WTC11 (cell line): ENCODE measurements around the gene MAN1A2. TPM values are rescaled to one million over a fixed set of nuclear protein-coding genes. Genes with fewer than 3 reads are reported as not detected.

Experiments
- ATAC-seq: fragments of 200-7000 bp; cut with Tn5 transposase; 2 replicates; pipeline ENCODE4 v1.10.0; 2021; ENCODE audit warnings: mild to moderate bottlenecking, moderate library complexity
- CTCF ChIA-PET: fragments of 300-600 bp; sonication (Branson Sonifier 250); formaldehyde crosslinking; loops from one replicate; lab custom pipeline; 2021; ENCODE audit warnings: antibody characterized with exemption; lab: Charles Lee
- POLR2A ChIA-PET: fragments of 350-600 bp; sonication (Branson Sonifier 250); formaldehyde crosslinking; loops from one replicate; lab custom pipeline; 2021; ENCODE audit warnings: antibody characterized with exemption; lab: Charles Lee
- DNase-seq: peaks from one replicate; pipeline ENCODE4 v3.0.0; 2021; ENCODE audit warnings: low spot score
- H3K27ac Mint-ChIP-seq: 2 replicates; pipeline ENCODE4 v1.8.0; 2021; ENCODE audit warnings: mixed read lengths
- H3K27me3 Mint-ChIP-seq: 2 replicates; pipeline ENCODE4 v1.8.0; 2021; ENCODE audit warnings: low read depth, mild to moderate bottlenecking, moderate library complexity, mixed read lengths
- H3K36me3 Mint-ChIP-seq: 2 replicates; pipeline ENCODE4 v1.8.0; 2021; ENCODE audit warnings: mixed read lengths
- H3K4me1 Mint-ChIP-seq: 2 replicates; pipeline ENCODE4 v1.8.0; 2022; ENCODE audit warnings: mixed read lengths
- H3K4me3 Mint-ChIP-seq: 2 replicates; pipeline ENCODE4 v1.8.0; 2021; ENCODE audit warnings: mild to moderate bottlenecking, moderate library complexity, mixed read lengths
- H3K9me3 Mint-ChIP-seq: 2 replicates; pipeline ENCODE4 v1.8.0; 2021; ENCODE audit warnings: mixed read lengths
- GABPB1 ChIP-seq: sonication (generic); formaldehyde crosslinking; IDR thresholded peaks from 2 replicates; pipeline ENCODE4 v1.8.1; 2023; ENCODE audit warnings: mild to moderate bottlenecking, missing genetic modification reagents
- GTF2I ChIP-seq: fragments of 250-450 bp; sonication (Bioruptor Pico); conservative IDR thresholded peaks from 2 replicates; pipeline ENCODE4 v1.4.0; 2021; ENCODE audit warnings: mild to moderate bottlenecking
- JUN ChIP-seq: sonication (generic); formaldehyde crosslinking; IDR thresholded peaks from 2 replicates; pipeline ENCODE4 v1.8.0; 2023; ENCODE audit warnings: mild to moderate bottlenecking, missing genetic modification reagents
- KAT7 ChIP-seq: sonication (generic); formaldehyde crosslinking; IDR thresholded peaks from 2 replicates; pipeline ENCODE4 v1.8.1; 2023; ENCODE audit warnings: missing genetic modification reagents, mild to moderate bottlenecking, borderline replicate concordance
- NR1H2 ChIP-seq: sonication (generic); formaldehyde crosslinking; IDR thresholded peaks from 2 replicates; pipeline ENCODE4 v1.9.0; 2021; ENCODE audit warnings: mild to moderate bottlenecking, moderate library complexity, missing genetic modification reagents
- USF1 ChIP-seq: sonication (generic); formaldehyde crosslinking; IDR thresholded peaks from 2 replicates; pipeline ENCODE4 v1.8.0; 2022; ENCODE audit warnings: mild to moderate bottlenecking, missing genetic modification reagents
- total RNA-seq: library from RNA; stranded (reverse); gene quantifications from 3 replicates; pipeline ENCODE4 v1.2.3, GENCODE V29; 2021
- TF ChIP-seq, protein P1 (sequence below): fragments of 250-450 bp; sonication (Bioruptor Pico); IDR thresholded peaks from 2 replicates; pipeline ENCODE4 v1.9.0; 2021; ENCODE audit warnings: mild to moderate bottlenecking
- TF ChIP-seq, protein P2 (sequence below): sonication (generic); formaldehyde crosslinking; IDR thresholded peaks from 2 replicates; pipeline ENCODE4 v1.8.0; 2023; ENCODE audit warnings: missing genetic modification reagents
- TF ChIP-seq, protein P3 (sequence below): sonication (generic); formaldehyde crosslinking; IDR thresholded peaks from 2 replicates; pipeline ENCODE4 v1.8.0; 2022; ENCODE audit warnings: mild to moderate bottlenecking, missing genetic modification reagents
- TF ChIP-seq, protein P4 (sequence below): sonication (generic); formaldehyde crosslinking; IDR thresholded peaks from 2 replicates; pipeline ENCODE4 v1.8.1; 2022; ENCODE audit warnings: missing genetic modification reagents, borderline replicate concordance
- TF ChIP-seq, protein P5 (sequence below): sonication (generic); formaldehyde crosslinking; IDR thresholded peaks from 2 replicates; pipeline ENCODE4 v1.8.1; 2022; ENCODE audit warnings: low read depth, missing genetic modification reagents, borderline replicate concordance

The MAN1A2 gene
- total RNA-seq, 1 experiment from 2014 or later, result 16.0 TPM

- H3K9me3 Mint-ChIP-seq, result no peaks in the 10 kb centered on the region
- DNase-seq, result no peak
- no peak overlapping the region for H3K27ac Mint-ChIP-seq
- no peak for ATAC-seq
- ChIA-PET CTCF (interaction anchor here (0.9 kb wide), 1 partner anchor 9 kb away, joined by 4 read pairs; no protein-coding TSS in a partner anchor), POLR2A (no interaction called here)
- no peaks in the 10 kb centered on the region for H3K36me3 Mint-ChIP-seq
- no peaks in the 10 kb centered on the region; the same call in 1 of the 2 replicates for H3K27me3 Mint-ChIP-seq
- H3K4me3 Mint-ChIP-seq, result no peak overlapping the region
- TF ChIP-seq GABPB1 (CRISPR knock-in tag) (peak; percentile 63), KAT7 (CRISPR knock-in tag) (no peak)
- TF ChIP-seq, protein P1, sequence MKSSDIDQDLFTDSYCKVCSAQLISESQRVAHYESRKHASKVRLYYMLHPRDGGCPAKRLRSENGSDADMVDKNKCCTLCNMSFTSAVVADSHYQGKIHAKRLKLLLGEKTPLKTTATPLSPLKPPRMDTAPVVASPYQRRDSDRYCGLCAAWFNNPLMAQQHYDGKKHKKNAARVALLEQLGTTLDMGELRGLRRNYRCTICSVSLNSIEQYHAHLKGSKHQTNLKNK (CRISPR knock-in tag), result no peak
- H3K4me1 Mint-ChIP-seq, result no peaks in the 10 kb centered on the region
Measured at GRCh38 chr1:117544509-117545109, 177.4 kb downstream of the MAN1A2 start.

- Mint-ChIP-seq H3K9me3 (no peaks in the 10 kb centered on the region), H3K4me3 (no peak overlapping the region), H3K27me3 (no peaks in the 10 kb centered on the region; the same call in 1 of the 2 replicates), H3K36me3 (no peaks in the 10 kb centered on the region), H3K4me1 (no peaks in the 10 kb centered on the region), H3K27ac (no peak overlapping the region)
- TF ChIP-seq, protein P2, sequence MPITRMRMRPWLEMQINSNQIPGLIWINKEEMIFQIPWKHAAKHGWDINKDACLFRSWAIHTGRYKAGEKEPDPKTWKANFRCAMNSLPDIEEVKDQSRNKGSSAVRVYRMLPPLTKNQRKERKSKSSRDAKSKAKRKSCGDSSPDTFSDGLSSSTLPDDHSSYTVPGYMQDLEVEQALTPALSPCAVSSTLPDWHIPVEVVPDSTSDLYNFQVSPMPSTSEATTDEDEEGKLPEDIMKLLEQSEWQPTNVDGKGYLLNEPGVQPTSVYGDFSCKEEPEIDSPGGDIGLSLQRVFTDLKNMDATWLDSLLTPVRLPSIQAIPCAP, result no peak
- TF ChIP-seq, protein P3, sequence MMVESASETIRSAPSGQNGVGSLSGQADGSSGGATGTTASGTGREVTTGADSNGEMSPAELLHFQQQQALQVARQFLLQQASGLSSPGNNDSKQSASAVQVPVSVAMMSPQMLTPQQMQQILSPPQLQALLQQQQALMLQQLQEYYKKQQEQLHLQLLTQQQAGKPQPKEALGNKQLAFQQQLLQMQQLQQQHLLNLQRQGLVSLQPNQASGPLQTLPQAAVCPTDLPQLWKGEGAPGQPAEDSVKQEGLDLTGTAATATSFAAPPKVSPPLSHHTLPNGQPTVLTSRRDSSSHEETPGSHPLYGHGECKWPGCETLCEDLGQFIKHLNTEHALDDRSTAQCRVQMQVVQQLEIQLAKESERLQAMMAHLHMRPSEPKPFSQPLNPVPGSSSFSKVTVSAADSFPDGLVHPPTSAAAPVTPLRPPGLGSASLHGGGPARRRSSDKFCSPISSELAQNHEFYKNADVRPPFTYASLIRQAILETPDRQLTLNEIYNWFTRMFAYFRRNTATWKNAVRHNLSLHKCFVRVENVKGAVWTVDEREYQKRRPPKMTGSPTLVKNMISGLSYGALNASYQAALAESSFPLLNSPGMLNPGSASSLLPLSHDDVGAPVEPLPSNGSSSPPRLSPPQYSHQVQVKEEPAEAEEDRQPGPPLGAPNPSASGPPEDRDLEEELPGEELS (CRISPR knock-in tag), result no peak
- TF ChIP-seq, protein P4, sequence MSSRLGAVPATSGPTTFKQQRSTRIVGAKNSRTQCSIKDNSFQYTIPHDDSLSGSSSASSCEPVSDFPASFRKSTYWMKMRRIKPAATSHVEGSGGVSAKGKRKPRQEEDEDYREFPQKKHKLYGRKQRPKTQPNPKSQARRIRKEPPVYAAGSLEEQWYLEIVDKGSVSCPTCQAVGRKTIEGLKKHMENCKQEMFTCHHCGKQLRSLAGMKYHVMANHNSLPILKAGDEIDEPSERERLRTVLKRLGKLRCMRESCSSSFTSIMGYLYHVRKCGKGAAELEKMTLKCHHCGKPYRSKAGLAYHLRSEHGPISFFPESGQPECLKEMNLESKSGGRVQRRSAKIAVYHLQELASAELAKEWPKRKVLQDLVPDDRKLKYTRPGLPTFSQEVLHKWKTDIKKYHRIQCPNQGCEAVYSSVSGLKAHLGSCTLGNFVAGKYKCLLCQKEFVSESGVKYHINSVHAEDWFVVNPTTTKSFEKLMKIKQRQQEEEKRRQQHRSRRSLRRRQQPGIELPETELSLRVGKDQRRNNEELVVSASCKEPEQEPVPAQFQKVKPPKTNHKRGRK, result no peak
- TF ChIP-seq GTF2I (CRISPR knock-in tag) (no peak), JUN (no peak), USF1 (no peak)
- TF ChIP-seq, protein P5, sequence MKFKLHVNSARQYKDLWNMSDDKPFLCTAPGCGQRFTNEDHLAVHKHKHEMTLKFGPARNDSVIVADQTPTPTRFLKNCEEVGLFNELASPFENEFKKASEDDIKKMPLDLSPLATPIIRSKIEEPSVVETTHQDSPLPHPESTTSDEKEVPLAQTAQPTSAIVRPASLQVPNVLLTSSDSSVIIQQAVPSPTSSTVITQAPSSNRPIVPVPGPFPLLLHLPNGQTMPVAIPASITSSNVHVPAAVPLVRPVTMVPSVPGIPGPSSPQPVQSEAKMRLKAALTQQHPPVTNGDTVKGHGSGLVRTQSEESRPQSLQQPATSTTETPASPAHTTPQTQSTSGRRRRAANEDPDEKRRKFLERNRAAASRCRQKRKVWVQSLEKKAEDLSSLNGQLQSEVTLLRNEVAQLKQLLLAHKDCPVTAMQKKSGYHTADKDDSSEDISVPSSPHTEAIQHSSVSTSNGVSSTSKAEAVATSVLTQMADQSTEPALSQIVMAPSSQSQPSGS (CRISPR knock-in tag), result no peak
- ATAC-seq (no peak), DNase-seq (no peak)
- CTCF ChIA-PET, result interaction anchor here (1.4 kb wide), 1 partner anchor 11 kb away, joined by 6 read pairs; no protein-coding TSS in a partner anchor
- POLR2A ChIA-PET, result no interaction called here
Measured at GRCh38 chr1:117546467-117546866, 179.2 kb downstream of the MAN1A2 start.

DNA sequence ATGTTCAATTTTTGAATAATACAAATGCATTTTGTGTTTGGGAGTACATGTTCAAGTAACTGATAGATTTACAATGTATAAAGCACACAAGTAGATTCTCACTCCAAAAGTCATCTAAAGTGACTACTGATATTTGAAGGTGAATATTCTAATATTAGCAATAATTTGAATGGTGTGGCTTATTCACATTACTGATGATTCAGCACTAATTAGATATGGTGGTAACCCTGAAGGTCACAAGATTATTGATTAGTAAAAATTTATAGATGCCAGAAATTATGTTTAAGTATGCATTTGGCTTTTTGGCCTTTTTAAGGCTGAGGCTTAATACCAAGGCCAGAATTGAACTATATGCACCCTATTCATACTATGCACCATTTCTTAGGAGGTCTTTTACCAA is 186.2 kb downstream of the MAN1A2 start:
- Mint-ChIP-seq H3K4me3 (no peak overlapping the region), H3K4me1 (no peaks in the 10 kb centered on the region), H3K27me3 (no peaks in the 10 kb centered on the region; the same call in 1 of the 2 replicates), H3K36me3 (peaks cover 11% of the 10 kb centered on the region), H3K9me3 (peaks cover 28% of the 10 kb centered on the region), H3K27ac (no peak overlapping the region)
- ChIA-PET POLR2A (no interaction called here), CTCF (interaction anchor here (1.1 kb wide), 1 partner anchor 19 kb away, joined by 3 read pairs; no protein-coding TSS in a partner anchor)
- ATAC-seq (no peak), DNase-seq (no peak)
- TF ChIP-seq NR1H2, result no peak
